Left renal cortex interstitium (tissue), 4 donors: ENCODE data around the gene TBC1D3D. TPM values are rescaled to one million over a fixed set of nuclear protein-coding genes. Genes with fewer than 3 reads are reported as not detected.
"Not testable (repeated sequence)": the region's sequence is repeated elsewhere in the genome, so short reads cannot be mapped to it uniquely, and the experiment has no call there.

Experiments used
- DNase-seq, 4 donors: peaks; one replicate each; pipeline ENCODE4 v3.0.0-alpha.2; 2013; ENCODE audit warnings: low read depth in 4 of 4, low spot score in 2 of 4, missing footprints in 1 of 4
- polyA plus RNA-seq, 4 donors: library from polyadenylated mRNA; unstranded; fragments of 120-200 nt; gene quantifications; one replicate each; pipeline ENCODE4 v1.2.1, GENCODE V29; 2013; ENCODE audit not compliant: insufficient read length in 4 of 4

The TBC1D3D gene
- 1 to 10 TPM in 1 of 4 donors, under 1 TPM in 3; 0.89 to 4.2 (median 0.93) TPM for polyA plus RNA-seq

GRCh38 chr17:38003676-38004075, at the start of gene TBC1D3D:
Gene TBC1D3D, plus strand, starts transcription at chr17:38003976. Its CDS starts 1,585 bp downstream, at chr17:38005561.
- not testable (repeated sequence) for DNase-seq

- DNase-seq, result not testable (repeated sequence)
Measured at GRCh38 chr17:37988960-37989359, 14.8 kb upstream of the TBC1D3D start, which contains the start of gene TBC1D3L. Gene TBC1D3L, minus strand, starts transcription at chr17:37989060. Its CDS starts 1,540 bp downstream, at chr17:37987520.

Other genes starting within 250 kb of the TBC1D3D start
- 1 to 10 TPM in 1 of 4 donors, not detected in 3; 7.3 TPM for gene TBC1D3K, start 79.6 kb upstream of the TBC1D3D start, polyA plus RNA-seq
- 10 to 100 TPM in 3 of 4 donors, 1 to 10 TPM in 1; 9.9 to 40.0 (median 21.1) TPM for gene TBC1D3L, start 14.9 kb upstream of the TBC1D3D start, polyA plus RNA-seq
- gene TBC1D3C, start 64.7 kb downstream of the TBC1D3D start, polyA plus RNA-seq, result 1 to 10 TPM in 1 of 4 donors, under 1 TPM in 1, not detected in 2; 0.38 to 1.8 TPM
- gene TBC1D3E, start 124.0 kb downstream of the TBC1D3D start, polyA plus RNA-seq, result under 1 TPM in 1 of 4 donors, not detected in 3; 0.16 TPM
- not detected for gene TBC1D3, start 188.6 kb downstream of the TBC1D3D start, polyA plus RNA-seq